ENCODE results near the gene NKX1-1.

- no peak for TF ChIP-seq NFYB (CRISPR knock-in tag; conservative IDR thresholded peaks at IDR 0.05; ENCODE audit: low read depth)
- no peak for TF ChIP-seq CTCF (IDR thresholded peaks at IDR 0.05)
- no peak for TF ChIP-seq ESRRA (CRISPR knock-in tag; IDR thresholded peaks at IDR 0.05; ENCODE audit: borderline replicate concordance)
- no peak for TF ChIP-seq STAT6 (CRISPR knock-in tag; conservative IDR thresholded peaks at IDR 0.05; ENCODE audit: low read depth)
- no peak for TF ChIP-seq ZNF512 (CRISPR knock-in tag; IDR thresholded peaks at IDR 0.05; ENCODE audit: borderline replicate concordance)
These were observed 47.7 kb downstream of the NKX1-1 start for GRCh38 chr4:1358421-1359143.
